ENCODE results near the gene MPP4.

Gene MPP4

GRCh38 chr2:201715459-201715858 lies 17.0 kb upstream of the MPP4 start:
- H3K9me3 ChIP-seq (ENCODE audit: insufficient read depth, low read length), result peaks cover 8% of the 10 kb centered on the region
- H3K4me3 ChIP-seq (ENCODE audit: insufficient read length, low read depth), result no peak overlapping the region
- no peaks in the 10 kb centered on the region for H3K4me1 ChIP-seq (ENCODE audit: insufficient read depth, insufficient read length)
- peaks cover 72% of the 10 kb centered on the region for H3K36me3 ChIP-seq (ENCODE audit: insufficient read depth, insufficient read length, low read length)
- no peak overlapping the region for H3K9ac ChIP-seq (ENCODE audit: insufficient read length, low read depth)
- DNase-seq (ENCODE audit: low read depth, low spot score), result no peak
- no peaks in the 10 kb centered on the region for H3K27me3 ChIP-seq (ENCODE audit: insufficient read depth, insufficient read length)
- TF ChIP-seq SUZ12 (IDR thresholded peaks at IDR 0.05; ENCODE audit: extremely low read depth, insufficient read depth, insufficient read length), result no peak
- TF ChIP-seq ZNF274 (IDR thresholded peaks at IDR 0.05; ENCODE audit: low read depth, low read length), result no peak
- TF ChIP-seq YY1 (IDR thresholded peaks at IDR 0.05; ENCODE audit: insufficient read depth, insufficient read length), result no peak

- Histone ChIP-seq H3K36me3 (ENCODE audit: insufficient read depth, insufficient read length, low read length) (peaks cover 80% of the 10 kb centered on the region), H3K4me3 (ENCODE audit: insufficient read length, low read depth) (no peak overlapping the region), H3K9ac (ENCODE audit: insufficient read length, low read depth) (no peak overlapping the region), H3K27me3 (ENCODE audit: insufficient read depth, insufficient read length) (no peaks in the 10 kb centered on the region), H3K4me1 (ENCODE audit: insufficient read depth, insufficient read length) (no peaks in the 10 kb centered on the region), H3K9me3 (ENCODE audit: insufficient read depth, low read length) (no peaks in the 10 kb centered on the region)
- DNase-seq (ENCODE audit: low read depth, low spot score), result no peak
- no peak for TF ChIP-seq SUZ12 (IDR thresholded peaks at IDR 0.05; ENCODE audit: extremely low read depth, insufficient read depth, insufficient read length)
- TF ChIP-seq ZNF274 (IDR thresholded peaks at IDR 0.05; ENCODE audit: low read depth, low read length), result no peak
- TF ChIP-seq YY1 (IDR thresholded peaks at IDR 0.05; ENCODE audit: insufficient read depth, insufficient read length), result no peak
Measured at GRCh38 chr2:201712726-201713125, 14.3 kb upstream of the MPP4 start.

GRCh38 chr2:201709747-201710146 lies 11.3 kb upstream of the MPP4 start:
- Histone ChIP-seq H3K36me3 (ENCODE audit: insufficient read depth, insufficient read length, low read length) (peaks cover 80% of the 10 kb centered on the region), H3K9me3 (ENCODE audit: insufficient read depth, low read length) (no peaks in the 10 kb centered on the region)

GRCh38 chr2:201709049-201709448 lies 10.6 kb upstream of the MPP4 start:
- Histone ChIP-seq H3K4me3 (ENCODE audit: insufficient read length, low read depth) (no peak overlapping the region), H3K9me3 (ENCODE audit: insufficient read depth, low read length) (no peaks in the 10 kb centered on the region), H3K27me3 (ENCODE audit: insufficient read depth, insufficient read length) (no peaks in the 10 kb centered on the region), H3K4me1 (ENCODE audit: insufficient read depth, insufficient read length) (no peaks in the 10 kb centered on the region), H3K9ac (ENCODE audit: insufficient read length, low read depth) (no peak overlapping the region), H3K36me3 (ENCODE audit: insufficient read depth, insufficient read length, low read length) (peaks cover 80% of the 10 kb centered on the region)
- TF ChIP-seq ZNF274 (IDR thresholded peaks at IDR 0.05; ENCODE audit: low read depth, low read length), result no peak
- no peak for TF ChIP-seq YY1 (IDR thresholded peaks at IDR 0.05; ENCODE audit: insufficient read depth, insufficient read length)
- TF ChIP-seq SUZ12 (IDR thresholded peaks at IDR 0.05; ENCODE audit: extremely low read depth, insufficient read depth, insufficient read length), result no peak
- no peak for DNase-seq (ENCODE audit: low read depth, low spot score)

More at GRCh38 chr2:201709747-201710146, 11.3 kb upstream of the MPP4 start:
- TF ChIP-seq SUZ12 (IDR thresholded peaks at IDR 0.05; ENCODE audit: extremely low read depth, insufficient read depth, insufficient read length) (no peak), YY1 (IDR thresholded peaks at IDR 0.05; ENCODE audit: insufficient read depth, insufficient read length) (no peak), ZNF274 (IDR thresholded peaks at IDR 0.05; ENCODE audit: low read depth, low read length) (no peak)
- H3K27me3 ChIP-seq (ENCODE audit: insufficient read depth, insufficient read length), result no peaks in the 10 kb centered on the region
- H3K4me3 ChIP-seq (ENCODE audit: insufficient read length, low read depth), result no peak overlapping the region
- DNase-seq (ENCODE audit: low read depth, low spot score), result no peak
- H3K4me1 ChIP-seq (ENCODE audit: insufficient read depth, insufficient read length), result no peaks in the 10 kb centered on the region
- no peak overlapping the region for H3K9ac ChIP-seq (ENCODE audit: insufficient read length, low read depth)

GRCh38 chr2:201707753-201708152 lies 9.3 kb upstream of the MPP4 start:
- H3K27me3 ChIP-seq (ENCODE audit: insufficient read depth, insufficient read length), result no peaks in the 10 kb centered on the region
- H3K36me3 ChIP-seq (ENCODE audit: insufficient read depth, insufficient read length, low read length), result peaks cover 83% of the 10 kb centered on the region
- H3K9me3 ChIP-seq (ENCODE audit: insufficient read depth, low read length), result no peaks in the 10 kb centered on the region
- H3K4me3 ChIP-seq (ENCODE audit: insufficient read length, low read depth), result no peak overlapping the region
- DNase-seq (ENCODE audit: low read depth, low spot score), result no peak
- H3K4me1 ChIP-seq (ENCODE audit: insufficient read depth, insufficient read length), result no peaks in the 10 kb centered on the region
- no peak overlapping the region for H3K9ac ChIP-seq (ENCODE audit: insufficient read length, low read depth)
- TF ChIP-seq ZNF274 (IDR thresholded peaks at IDR 0.05; ENCODE audit: low read depth, low read length), result no peak
- TF ChIP-seq SUZ12 (IDR thresholded peaks at IDR 0.05; ENCODE audit: extremely low read depth, insufficient read depth, insufficient read length), result no peak
- TF ChIP-seq YY1 (IDR thresholded peaks at IDR 0.05; ENCODE audit: insufficient read depth, insufficient read length), result no peak

GRCh38 chr2:201707142-201707541 lies 8.7 kb upstream of the MPP4 start:
- no peaks in the 10 kb centered on the region for H3K9me3 ChIP-seq (ENCODE audit: insufficient read depth, low read length)
- TF ChIP-seq YY1 (IDR thresholded peaks at IDR 0.05; ENCODE audit: insufficient read depth, insufficient read length), result no peak
- no peak overlapping the region for H3K4me3 ChIP-seq (ENCODE audit: insufficient read length, low read depth)
- H3K27me3 ChIP-seq (ENCODE audit: insufficient read depth, insufficient read length), result no peaks in the 10 kb centered on the region
- no peak overlapping the region for H3K9ac ChIP-seq (ENCODE audit: insufficient read length, low read depth)
- H3K36me3 ChIP-seq (ENCODE audit: insufficient read depth, insufficient read length, low read length), result peaks cover 87% of the 10 kb centered on the region
- H3K4me1 ChIP-seq (ENCODE audit: insufficient read depth, insufficient read length), result no peaks in the 10 kb centered on the region
- no peak for DNase-seq (ENCODE audit: low read depth, low spot score)

GRCh38 chr2:201704536-201704935 lies 6.1 kb upstream of the MPP4 start:
- no peaks in the 10 kb centered on the region for H3K27me3 ChIP-seq (ENCODE audit: insufficient read depth, insufficient read length)
- no peak for DNase-seq (ENCODE audit: low read depth, low spot score)
- H3K9ac ChIP-seq (ENCODE audit: insufficient read length, low read depth), result no peak overlapping the region
- peaks cover 84% of the 10 kb centered on the region for H3K36me3 ChIP-seq (ENCODE audit: insufficient read depth, insufficient read length, low read length)
- H3K4me3 ChIP-seq (ENCODE audit: insufficient read length, low read depth), result no peak overlapping the region
- TF ChIP-seq ZNF274 (IDR thresholded peaks at IDR 0.05; ENCODE audit: low read depth, low read length) (no peak), SUZ12 (IDR thresholded peaks at IDR 0.05; ENCODE audit: extremely low read depth, insufficient read depth, insufficient read length) (no peak), YY1 (IDR thresholded peaks at IDR 0.05; ENCODE audit: insufficient read depth, insufficient read length) (no peak)
- peaks cover 4% of the 10 kb centered on the region for H3K4me1 ChIP-seq (ENCODE audit: insufficient read depth, insufficient read length)
- H3K9me3 ChIP-seq (ENCODE audit: insufficient read depth, low read length), result no peaks in the 10 kb centered on the region

GRCh38 chr2:201701646-201702045 lies 3.2 kb upstream of the MPP4 start:
- no peaks in the 10 kb centered on the region for H3K9me3 ChIP-seq (ENCODE audit: insufficient read depth, low read length)
- DNase-seq (ENCODE audit: low read depth, low spot score), result no peak
- no peak for TF ChIP-seq ZNF274 (IDR thresholded peaks at IDR 0.05; ENCODE audit: low read depth, low read length)
- TF ChIP-seq YY1 (IDR thresholded peaks at IDR 0.05; ENCODE audit: insufficient read depth, insufficient read length), result no peak
- no peak for TF ChIP-seq SUZ12 (IDR thresholded peaks at IDR 0.05; ENCODE audit: extremely low read depth, insufficient read depth, insufficient read length)
- no peaks in the 10 kb centered on the region for H3K27me3 ChIP-seq (ENCODE audit: insufficient read depth, insufficient read length)
- H3K36me3 ChIP-seq (ENCODE audit: insufficient read depth, insufficient read length, low read length), result peaks cover 57% of the 10 kb centered on the region
- H3K9ac ChIP-seq (ENCODE audit: insufficient read length, low read depth), result no peak overlapping the region
- no peak overlapping the region for H3K4me3 ChIP-seq (ENCODE audit: insufficient read length, low read depth)
- H3K4me1 ChIP-seq (ENCODE audit: insufficient read depth, insufficient read length), result peaks cover 4% of the 10 kb centered on the region

Data from NT2/D1 (cell line).